ENCODE measurements around the gene DCAF4L1.
A peak's percentile ranks its signal among the peaks of the same experiment; 100 is the strongest.

The DCAF4L1 gene

GRCh38 chr4:41981456-41981855 is at the start of gene DCAF4L1:
TSS of gene DCAF4L1 (plus strand) at chr4:41981756. CDS start at chr4:41981793, 37 bp downstream.
- Mint-ChIP-seq H3K4me3 (no peak within 1 kb of the TSS), H3K4me1 (ENCODE audit: low read depth) (no peaks in the 10 kb centered on the region), H3K9me3 (no peaks in the 10 kb centered on the region), H3K27me3 (no peaks in the 10 kb centered on the region), H3K27ac (no peak within 1 kb of the TSS), H3K36me3 (ENCODE audit: low read depth) (no peaks in the 10 kb centered on the region)

GRCh38 chr4:41932988-41933387 is 48.6 kb upstream of the DCAF4L1 start:
- Mint-ChIP-seq H3K36me3 (ENCODE audit: low read depth) (peaks cover 21% of the 10 kb centered on the region), H3K9me3 (no peaks in the 10 kb centered on the region), H3K27me3 (peaks cover 4% of the 10 kb centered on the region), H3K4me3 (no peak overlapping the region), H3K4me1 (ENCODE audit: low read depth) (peaks cover 30% of the 10 kb centered on the region), H3K27ac (no peak overlapping the region)

GRCh38 chr4:41933997-41934503 is 47.5 kb upstream of the DCAF4L1 start:
- Mint-ChIP-seq H3K27me3 (peaks cover 4% of the 10 kb centered on the region), H3K27ac (no peak overlapping the region), H3K4me3 (peak overlapping the region; percentile 88), H3K9me3 (no peaks in the 10 kb centered on the region), H3K36me3 (ENCODE audit: low read depth) (peaks cover 31% of the 10 kb centered on the region), H3K4me1 (ENCODE audit: low read depth) (peaks cover 38% of the 10 kb centered on the region)

GRCh38 chr4:41934514-41934900 is 47.0 kb upstream of the DCAF4L1 start:
- Mint-ChIP-seq H3K36me3 (ENCODE audit: low read depth) (peaks cover 36% of the 10 kb centered on the region), H3K4me3 (peak overlapping the region; percentile 88), H3K27me3 (peaks cover 4% of the 10 kb centered on the region), H3K4me1 (ENCODE audit: low read depth) (peaks cover 43% of the 10 kb centered on the region), H3K9me3 (no peaks in the 10 kb centered on the region), H3K27ac (peak overlapping the region; percentile 96)

- Mint-ChIP-seq H3K27me3 (peaks cover 4% of the 10 kb centered on the region), H3K9me3 (no peaks in the 10 kb centered on the region), H3K27ac (peak within 1 kb of the TSS; percentile 96), H3K36me3 (ENCODE audit: low read depth) (peaks cover 41% of the 10 kb centered on the region), H3K4me3 (peak within 1 kb of the TSS; percentile 88), H3K4me1 (ENCODE audit: low read depth) (peaks cover 49% of the 10 kb centered on the region)
Measured at GRCh38 chr4:41934901-41935651, 46.5 kb upstream of the DCAF4L1 start, which contains the start of gene TMEM33. TSS of gene TMEM33 (plus strand) at chr4:41935429. CDS start at chr4:41935485, 56 bp downstream.

GRCh38 chr4:41935652-41936021 is 45.9 kb upstream of the DCAF4L1 start:
- Mint-ChIP-seq H3K4me1 (ENCODE audit: low read depth) (peaks cover 51% of the 10 kb centered on the region), H3K27ac (peak overlapping the region; percentile 96), H3K27me3 (peaks cover 4% of the 10 kb centered on the region), H3K9me3 (no peaks in the 10 kb centered on the region), H3K36me3 (ENCODE audit: low read depth) (peaks cover 43% of the 10 kb centered on the region), H3K4me3 (peak overlapping the region; percentile 88)

- Mint-ChIP-seq H3K36me3 (ENCODE audit: low read depth) (peaks cover 72% of the 10 kb centered on the region), H3K4me1 (ENCODE audit: low read depth) (peaks cover 64% of the 10 kb centered on the region)
Measured at GRCh38 chr4:41939016-41939626, 42.4 kb upstream of the DCAF4L1 start.

GRCh38 chr4:41940834-41941233 is 40.7 kb upstream of the DCAF4L1 start:
- Mint-ChIP-seq H3K36me3 (ENCODE audit: low read depth) (peaks cover 81% of the 10 kb centered on the region), H3K27me3 (no peaks in the 10 kb centered on the region), H3K27ac (no peak overlapping the region), H3K4me3 (no peak overlapping the region), H3K9me3 (no peaks in the 10 kb centered on the region), H3K4me1 (ENCODE audit: low read depth) (peaks cover 53% of the 10 kb centered on the region)

More at GRCh38 chr4:41939016-41939626, 42.4 kb upstream of the DCAF4L1 start:
- no peaks in the 10 kb centered on the region for H3K27me3 Mint-ChIP-seq
- no peak overlapping the region for H3K27ac Mint-ChIP-seq
- no peak overlapping the region for H3K4me3 Mint-ChIP-seq
- no peaks in the 10 kb centered on the region for H3K9me3 Mint-ChIP-seq

- Mint-ChIP-seq H3K4me1 (ENCODE audit: low read depth) (peaks cover 29% of the 10 kb centered on the region), H3K9me3 (no peaks in the 10 kb centered on the region), H3K27ac (no peak overlapping the region), H3K4me3 (no peak overlapping the region), H3K27me3 (no peaks in the 10 kb centered on the region), H3K36me3 (ENCODE audit: low read depth) (peaks cover 72% of the 10 kb centered on the region)
Measured at GRCh38 chr4:41943506-41943905, 38.0 kb upstream of the DCAF4L1 start.

- no peaks in the 10 kb centered on the region for H3K9me3 Mint-ChIP-seq
- peaks cover 25% of the 10 kb centered on the region for H3K4me1 Mint-ChIP-seq (ENCODE audit: low read depth)
- peaks cover 70% of the 10 kb centered on the region for H3K36me3 Mint-ChIP-seq (ENCODE audit: low read depth)
Measured at GRCh38 chr4:41944089-41944488, 37.5 kb upstream of the DCAF4L1 start.

GRCh38 chr4:41949531-41949930 is 32.0 kb upstream of the DCAF4L1 start:
- Mint-ChIP-seq H3K4me1 (ENCODE audit: low read depth) (no peaks in the 10 kb centered on the region), H3K4me3 (no peak overlapping the region), H3K36me3 (ENCODE audit: low read depth) (peaks cover 70% of the 10 kb centered on the region), H3K27me3 (no peaks in the 10 kb centered on the region), H3K27ac (no peak overlapping the region), H3K9me3 (no peaks in the 10 kb centered on the region)

More at GRCh38 chr4:41944089-41944488, 37.5 kb upstream of the DCAF4L1 start:
- no peak overlapping the region for H3K4me3 Mint-ChIP-seq
- no peak overlapping the region for H3K27ac Mint-ChIP-seq
- no peaks in the 10 kb centered on the region for H3K27me3 Mint-ChIP-seq

GRCh38 chr4:41957634-41958033 is 23.9 kb upstream of the DCAF4L1 start:
- no peak overlapping the region for H3K4me3 Mint-ChIP-seq
- no peak overlapping the region for H3K27ac Mint-ChIP-seq
- peaks cover 38% of the 10 kb centered on the region for H3K36me3 Mint-ChIP-seq (ENCODE audit: low read depth)
- no peaks in the 10 kb centered on the region for H3K27me3 Mint-ChIP-seq
- H3K9me3 Mint-ChIP-seq = no peaks in the 10 kb centered on the region
- no peaks in the 10 kb centered on the region for H3K4me1 Mint-ChIP-seq (ENCODE audit: low read depth)

GRCh38 chr4:41963105-41963504 is 18.5 kb upstream of the DCAF4L1 start:
- Mint-ChIP-seq H3K9me3 (peaks cover 1% of the 10 kb centered on the region), H3K36me3 (ENCODE audit: low read depth) (peaks cover 8% of the 10 kb centered on the region)

GRCh38 chr4:41964401-41964800 is 17.2 kb upstream of the DCAF4L1 start:
- H3K9me3 Mint-ChIP-seq = peaks cover 5% of the 10 kb centered on the region
- no peak overlapping the region for H3K27ac Mint-ChIP-seq
- H3K27me3 Mint-ChIP-seq = no peaks in the 10 kb centered on the region
- H3K36me3 Mint-ChIP-seq (ENCODE audit: low read depth) = peaks cover 11% of the 10 kb centered on the region
- H3K4me3 Mint-ChIP-seq = no peak overlapping the region
- H3K4me1 Mint-ChIP-seq (ENCODE audit: low read depth) = no peaks in the 10 kb centered on the region

More at GRCh38 chr4:41963105-41963504, 18.5 kb upstream of the DCAF4L1 start:
- no peaks in the 10 kb centered on the region for H3K4me1 Mint-ChIP-seq (ENCODE audit: low read depth)
- no peak overlapping the region for H3K27ac Mint-ChIP-seq
- no peak overlapping the region for H3K4me3 Mint-ChIP-seq
- H3K27me3 Mint-ChIP-seq = no peaks in the 10 kb centered on the region

GRCh38 chr4:41967392-41967791 is 14.2 kb upstream of the DCAF4L1 start:
- H3K4me3 Mint-ChIP-seq = no peak overlapping the region
- peaks cover 9% of the 10 kb centered on the region for H3K36me3 Mint-ChIP-seq (ENCODE audit: low read depth)
- H3K27me3 Mint-ChIP-seq = no peaks in the 10 kb centered on the region
- H3K9me3 Mint-ChIP-seq = peaks cover 5% of the 10 kb centered on the region
- H3K4me1 Mint-ChIP-seq (ENCODE audit: low read depth) = no peaks in the 10 kb centered on the region
- H3K27ac Mint-ChIP-seq = no peak overlapping the region

Measured in stimulated activated naive CD8-positive, alpha-beta T cell treated with anti-CD3 and anti-CD28 coated beads, Interleukin-15, Interleukin-2, amounts not matched to agents 100 ng/mL and 50 ng/mL, for 24 hours (primary cell).